Mesendoderm (in vitro differentiated cells): ENCODE results near the gene LIF.
"Not testable (repeated sequence)": the region's sequence is repeated elsewhere in the genome, so short reads cannot be mapped to it uniquely, and the experiment has no call there.

Experiments used
- DNase-seq: peaks from one replicate; pipeline ENCODE4 v3.0.0; 2013
- H2AK5ac ChIP-seq: 2 replicates; pipeline ENCODE4 v1.6.1; 2013; ENCODE audit warnings: low read length, inconsistent platforms
- H2BK120ac ChIP-seq: 2 replicates; pipeline ENCODE4 v1.6.1; 2013; ENCODE audit warnings: low read depth, mild to moderate bottlenecking, low read length, moderate library complexity, mixed read lengths
- H2BK15ac ChIP-seq: replicated peaks from 2 replicates; pipeline ENCODE4 v1.6.1; 2013; ENCODE audit warnings: low read depth, mild to moderate bottlenecking, moderate library complexity
- H2BK5ac ChIP-seq: 2 replicates; pipeline ENCODE4 v1.6.1; 2013; ENCODE audit warnings: low read length, inconsistent platforms
- H3K18ac ChIP-seq: 2 replicates; pipeline ENCODE4 v1.6.1; 2013; ENCODE audit warnings: mild to moderate bottlenecking, low read length, mixed read lengths
- H3K23ac ChIP-seq: one replicate; pipeline ENCODE4 v1.6.1; 2013; ENCODE audit warnings: low read length
- H3K27ac ChIP-seq: 2 replicates; pipeline ENCODE4 v1.5.1; 2013; ENCODE audit warnings: low read depth, mild to moderate bottlenecking, inconsistent platforms, low read length, moderate library complexity
- H3K27me3 ChIP-seq: 2 replicates; pipeline ENCODE4 v1.6.1; 2013; ENCODE audit warnings: low read length, control low read depth, mild to moderate bottlenecking, inconsistent platforms; ENCODE audit not compliant: insufficient read depth, poor library complexity
- H3K36me3 ChIP-seq: 2 replicates; pipeline ENCODE4 v1.6.1; 2013; ENCODE audit warnings: low read length, inconsistent platforms; ENCODE audit not compliant: control insufficient read depth, insufficient read depth
- H3K4ac ChIP-seq: one replicate; pipeline ENCODE4 v1.6.1; 2013; ENCODE audit warnings: low read depth, mild to moderate bottlenecking, low read length, moderate library complexity
- H3K4me1 ChIP-seq: 2 replicates; pipeline ENCODE4 v1.6.1; 2013; ENCODE audit warnings: low read depth, low read length, inconsistent platforms; ENCODE audit not compliant: control insufficient read depth
- H3K4me2 ChIP-seq: 2 replicates; pipeline ENCODE4 v1.6.1; 2013; ENCODE audit warnings: low read length
- H3K4me3 ChIP-seq: 2 replicates; pipeline ENCODE4 v1.5.1; 2013; ENCODE audit warnings: mild to moderate bottlenecking, low read length
- H3K56ac ChIP-seq: one replicate; pipeline ENCODE4 v1.6.1; 2013; ENCODE audit warnings: low read length
- H3K79me1 ChIP-seq: 2 replicates; pipeline ENCODE4 v1.6.1; 2013; ENCODE audit warnings: low read length, inconsistent platforms
- H3K79me2 ChIP-seq: 2 replicates; pipeline ENCODE4 v1.6.1; 2013; ENCODE audit warnings: mild to moderate bottlenecking, low read length; ENCODE audit not compliant: control insufficient read depth, insufficient read depth
- H3K9ac ChIP-seq: 2 replicates; pipeline ENCODE4 v1.6.1; 2013; ENCODE audit warnings: low read length, inconsistent platforms
- H4K5ac ChIP-seq: one replicate; pipeline ENCODE4 v1.6.1; 2013; ENCODE audit warnings: low read length
- H4K8ac ChIP-seq: one replicate; pipeline ENCODE4 v1.6.1; 2013; ENCODE audit warnings: low read depth, mild to moderate bottlenecking, control low read depth, low read length, moderate library complexity
- WGBS: extraction: QIAGEN DNeasy Blood & Tissue Kit; methylation state at CpG from one replicate; pipeline ENCODE4 v1.1.7; 2013; ENCODE audit warnings: low lambda C conversion rate, missing lambda C conversion rate; ENCODE audit not compliant: insufficient coverage; ENCODE audit errors: extremely low coverage; 5-methylcytosine and 5-hydroxymethylcytosine counted together

The LIF gene

DNA sequence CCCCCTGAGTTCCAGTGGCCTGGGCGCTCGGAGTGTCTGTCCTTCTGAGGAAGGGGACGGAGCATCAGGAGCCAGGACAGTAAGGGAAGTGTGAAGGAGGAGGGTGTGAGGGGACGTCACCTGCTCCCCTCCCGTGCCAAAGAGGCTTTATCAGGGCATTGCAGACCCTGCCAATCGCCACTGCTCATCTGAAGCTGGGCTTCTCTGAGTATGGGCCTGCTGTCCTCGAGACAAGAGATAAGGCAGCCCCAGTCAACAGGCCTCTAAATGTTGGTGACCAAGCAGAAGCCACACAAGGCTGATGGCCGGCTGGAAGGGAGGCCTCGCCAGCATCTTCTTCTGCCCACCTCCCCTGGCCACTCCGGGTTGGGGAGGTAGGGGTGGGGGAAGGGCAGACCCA is 29.8 kb downstream of the LIF start:
- H3K79me1 ChIP-seq: no peaks in the 10 kb centered on the region
- no peak overlapping the region for H3K18ac ChIP-seq
- H2BK120ac ChIP-seq: no peak overlapping the region
- H3K23ac ChIP-seq: no peak overlapping the region
- H3K27ac ChIP-seq: no peak overlapping the region
- no peaks in the 10 kb centered on the region for H3K79me2 ChIP-seq
- no peak overlapping the region for H2AK5ac ChIP-seq
- H3K9ac ChIP-seq: no peak overlapping the region
- H2BK5ac ChIP-seq: no peak overlapping the region
- no peak overlapping the region for H2BK15ac ChIP-seq
- H3K56ac ChIP-seq: no peak overlapping the region
- H3K4ac ChIP-seq: no peak overlapping the region
- no peaks in the 10 kb centered on the region for H3K36me3 ChIP-seq
- H3K4me2 ChIP-seq: no peak overlapping the region
- no CpG with 5 or more reads among the region's 10 CpGs for WGBS
- H3K4me1 ChIP-seq: no peaks in the 10 kb centered on the region
- no peak overlapping the region for H4K8ac ChIP-seq
- DNase-seq: no peak
- no peak overlapping the region for H3K4me3 ChIP-seq
- no peaks in the 10 kb centered on the region for H3K27me3 ChIP-seq
- H4K5ac ChIP-seq: no peak overlapping the region

DNA sequence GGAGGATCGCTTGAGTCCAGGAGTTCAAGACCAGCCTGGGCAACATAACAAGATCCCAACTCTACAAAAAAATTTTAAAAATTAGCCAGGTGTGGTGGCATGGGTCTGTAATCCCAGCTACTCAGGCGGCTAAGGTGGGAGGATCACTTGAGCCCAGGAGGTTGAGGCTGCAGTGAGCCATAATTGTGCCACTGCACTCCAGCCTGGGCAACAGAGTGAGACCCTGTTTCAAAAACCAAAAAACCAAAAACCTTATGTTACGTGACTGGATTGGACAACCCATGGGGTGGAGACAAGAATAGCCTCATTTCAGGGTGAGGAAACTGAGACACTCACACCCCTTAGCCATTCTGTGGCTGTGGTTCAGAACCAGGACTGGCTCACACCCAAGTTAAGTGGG is 30.3 kb downstream of the LIF start:
- H3K27me3 ChIP-seq, H3K4me1 ChIP-seq, H3K18ac ChIP-seq, H2AK5ac ChIP-seq, H3K56ac ChIP-seq, H3K4me2 ChIP-seq, H2BK120ac ChIP-seq, H2BK15ac ChIP-seq, H4K8ac ChIP-seq, H4K5ac ChIP-seq, H3K27ac ChIP-seq, H3K36me3 ChIP-seq, H3K79me2 ChIP-seq, DNase-seq, H3K4ac ChIP-seq, H3K79me1 ChIP-seq, H3K23ac ChIP-seq, H3K9ac ChIP-seq, H2BK5ac ChIP-seq, H3K4me3 ChIP-seq: not testable (repeated sequence)
- no CpG with 5 or more reads among the region's 3 CpGs for WGBS

DNA sequence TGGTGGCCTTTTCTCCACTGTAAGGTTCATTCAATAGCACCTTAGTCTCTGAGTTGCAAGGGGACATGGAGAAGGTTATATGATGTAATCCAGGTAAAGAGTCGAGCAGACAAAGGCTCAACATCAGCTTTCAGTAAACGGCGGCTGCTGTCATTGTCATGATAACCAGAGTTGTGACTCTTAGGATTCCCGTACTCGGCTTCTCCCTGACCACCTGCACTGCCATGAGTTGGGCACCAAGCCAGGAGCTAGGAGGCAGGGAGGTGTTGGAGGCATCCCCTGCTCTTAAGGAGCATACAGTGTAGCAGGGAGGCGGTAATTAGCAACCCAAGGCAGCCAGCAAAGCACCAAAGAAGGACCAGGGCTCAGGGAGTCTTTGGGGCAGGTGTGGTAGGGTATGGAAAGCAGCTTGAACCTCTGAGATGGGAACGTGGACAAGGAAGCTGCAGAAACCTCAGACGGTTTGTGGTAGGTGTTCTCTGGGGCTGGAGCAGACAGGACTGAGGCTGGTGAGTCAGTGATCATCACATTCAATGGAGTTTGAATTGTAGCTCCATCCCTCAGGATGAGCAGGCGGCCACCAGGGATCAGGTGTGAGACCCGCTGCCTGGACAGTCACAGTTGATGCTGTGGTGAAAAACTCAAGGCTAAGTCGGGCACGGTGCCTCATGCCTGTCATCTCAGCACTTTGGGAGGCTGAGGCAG is 31.7 kb downstream of the LIF start:
- H2BK15ac ChIP-seq: no peak overlapping the region
- DNase-seq: no peak
- no CpG with 5 or more reads among the region's 12 CpGs for WGBS

DNA sequence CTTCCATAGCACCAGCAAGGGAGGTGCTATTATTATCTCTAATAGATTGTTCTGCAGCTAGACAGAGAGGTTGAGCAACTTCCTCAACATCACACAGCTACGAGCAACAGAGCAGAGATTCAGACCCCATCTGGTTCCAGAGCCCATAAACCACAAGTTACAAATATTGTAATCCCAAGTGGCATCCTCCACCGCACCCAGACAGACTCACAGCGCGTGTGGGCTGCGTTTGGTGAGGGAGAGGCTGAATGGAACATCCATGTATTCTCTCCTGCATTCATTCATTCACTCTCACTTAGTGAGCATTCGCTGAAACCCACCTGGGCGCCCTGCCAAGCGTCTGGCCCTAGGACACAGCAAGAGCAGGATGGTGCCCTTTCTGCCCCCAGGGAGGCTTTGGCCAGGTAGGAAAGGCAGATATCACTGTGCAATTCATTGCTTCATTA is 33.5 kb downstream of the LIF start:
- Histone ChIP-seq H2AK5ac (no peak overlapping the region), H2BK120ac (no peak overlapping the region), H3K56ac (no peak overlapping the region), H3K27ac (no peak overlapping the region), H3K18ac (no peak overlapping the region), H3K4me3 (no peak overlapping the region), H3K23ac (no peak overlapping the region), H2BK5ac (no peak overlapping the region), H3K4me1 (no peaks in the 10 kb centered on the region), H4K8ac (no peak overlapping the region), H3K79me1 (no peaks in the 10 kb centered on the region), H4K5ac (no peak overlapping the region), H3K36me3 (no peaks in the 10 kb centered on the region), H3K4ac (no peak overlapping the region), H2BK15ac (no peak overlapping the region), H3K27me3 (no peaks in the 10 kb centered on the region), H3K79me2 (no peaks in the 10 kb centered on the region), H3K4me2 (no peak overlapping the region), H3K9ac (no peak overlapping the region)
- DNase-seq: no peak
- no CpG with 5 or more reads among the region's 8 CpGs for WGBS

More for the DNA sequence above, 31.7 kb downstream of the LIF start:
- no peak overlapping the region for H3K4me2 ChIP-seq
- no peak overlapping the region for H2BK120ac ChIP-seq
- H3K79me2 ChIP-seq: no peaks in the 10 kb centered on the region
- H3K4me3 ChIP-seq: no peak overlapping the region
- no peak overlapping the region for H3K23ac ChIP-seq
- no peak overlapping the region for H3K4ac ChIP-seq
- H3K4me1 ChIP-seq: no peaks in the 10 kb centered on the region
- H3K18ac ChIP-seq: no peak overlapping the region
- no peaks in the 10 kb centered on the region for H3K79me1 ChIP-seq
- no peak overlapping the region for H2BK5ac ChIP-seq
- no peaks in the 10 kb centered on the region for H3K36me3 ChIP-seq
- no peak overlapping the region for H3K27ac ChIP-seq
- no peak overlapping the region for H2AK5ac ChIP-seq
- H3K56ac ChIP-seq: no peak overlapping the region
- no peak overlapping the region for H4K5ac ChIP-seq
- no peaks in the 10 kb centered on the region for H3K27me3 ChIP-seq
- no peak overlapping the region for H3K9ac ChIP-seq
- H4K8ac ChIP-seq: no peak overlapping the region

DNA sequence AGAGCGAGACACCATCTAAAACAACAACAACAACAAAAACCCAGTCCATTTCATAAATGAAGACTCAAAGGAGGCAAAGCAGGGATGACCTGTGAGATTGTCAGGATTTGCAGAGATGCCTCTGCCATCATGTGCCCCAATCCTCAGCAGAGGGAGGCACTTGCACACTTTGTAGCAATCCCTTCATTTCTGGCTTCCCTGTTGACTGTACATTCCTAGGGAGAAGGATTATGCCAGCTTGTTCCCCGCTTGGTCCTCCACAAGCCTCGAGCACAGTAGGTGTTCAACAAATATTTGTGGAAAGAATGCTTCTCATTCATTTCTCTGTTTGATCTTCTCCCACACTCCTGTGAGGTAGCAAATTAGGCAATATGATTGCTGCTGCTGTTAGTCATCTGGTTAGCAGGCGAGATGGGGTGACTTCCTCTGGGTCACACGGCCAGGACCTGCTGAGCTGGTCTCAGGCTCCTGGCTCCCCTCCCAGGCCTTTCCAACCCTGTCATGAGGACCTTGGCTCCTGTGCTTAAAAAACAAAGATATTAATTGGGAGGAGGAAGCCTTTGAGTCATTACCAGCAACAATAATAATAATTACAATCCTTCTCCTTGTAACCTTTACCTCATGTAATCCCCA is 34.1 kb downstream of the LIF start:
- Histone ChIP-seq H3K4ac (no peak overlapping the region), H3K27me3 (no peaks in the 10 kb centered on the region), H3K79me2 (no peaks in the 10 kb centered on the region), H4K5ac (no peak overlapping the region), H3K56ac (no peak overlapping the region), H3K4me3 (no peak overlapping the region), H2BK5ac (no peak overlapping the region), H2BK120ac (no peak overlapping the region), H3K9ac (no peak overlapping the region), H3K79me1 (no peaks in the 10 kb centered on the region), H3K18ac (no peak overlapping the region), H4K8ac (no peak overlapping the region), H2BK15ac (no peak overlapping the region), H3K27ac (no peak overlapping the region), H3K23ac (no peak overlapping the region), H2AK5ac (no peak overlapping the region), H3K4me1 (no peaks in the 10 kb centered on the region), H3K36me3 (no peaks in the 10 kb centered on the region), H3K4me2 (no peak overlapping the region)
- peak; percentile 67 for DNase-seq
- no CpG with 5 or more reads among the region's 5 CpGs for WGBS
